Testis (tissue), 2 donors: ENCODE data around the gene SH2B3.

Source experiments
- POLR2A ChIP-seq: fragments of 450-650 bp; IDR thresholded peaks from one replicate; pipeline ENCODE4 v1.6.1; 2017; ENCODE audit warnings: antibody characterized with exemption, mild to moderate bottlenecking, moderate library complexity
- TF ChIP-seq, protein P1 (sequence below), 3 experiments: fragments of 450-650 bp in 2 of 3; fragments of 200-600 bp in 1 of 3; sonication (generic) in 1 of 3; IDR thresholded peaks; one replicate each; pipeline ENCODE4 v1.5.1; 2016 to 2019; ENCODE audit warnings: antibody characterized with exemption in 3 of 3, mild to moderate bottlenecking in 2 of 3, moderate library complexity in 1 of 3

DNA sequence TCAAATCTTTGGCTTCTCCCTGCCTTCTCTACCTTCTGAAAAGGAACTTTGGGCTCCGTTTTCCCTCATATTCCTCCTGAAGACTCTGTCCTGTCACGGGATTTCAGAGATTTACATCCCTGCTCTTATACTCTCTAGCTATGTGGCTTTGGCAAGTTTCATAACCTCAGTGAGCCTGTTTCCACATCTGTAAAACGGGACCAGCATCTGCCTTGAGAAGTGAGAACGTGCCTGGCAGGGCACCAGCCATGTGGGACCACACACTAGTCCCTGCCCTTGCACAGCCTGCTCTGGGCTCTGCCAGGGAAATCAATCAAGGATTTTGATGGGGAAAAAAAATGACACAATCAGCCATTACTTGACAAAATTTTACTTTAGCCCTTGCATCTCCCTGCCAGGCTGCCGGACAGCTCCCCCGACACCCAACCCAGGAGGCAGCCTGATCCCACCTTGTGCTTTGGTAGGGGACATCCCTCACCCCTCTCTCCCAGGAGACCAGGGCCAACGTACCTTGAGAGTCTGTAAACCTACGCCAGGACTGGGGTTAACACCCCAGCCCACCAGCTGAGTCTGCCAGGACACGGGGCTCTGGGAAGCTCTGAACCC is 45.3 kb upstream of the SH2B3 start:
- TF ChIP-seq, protein P1, sequence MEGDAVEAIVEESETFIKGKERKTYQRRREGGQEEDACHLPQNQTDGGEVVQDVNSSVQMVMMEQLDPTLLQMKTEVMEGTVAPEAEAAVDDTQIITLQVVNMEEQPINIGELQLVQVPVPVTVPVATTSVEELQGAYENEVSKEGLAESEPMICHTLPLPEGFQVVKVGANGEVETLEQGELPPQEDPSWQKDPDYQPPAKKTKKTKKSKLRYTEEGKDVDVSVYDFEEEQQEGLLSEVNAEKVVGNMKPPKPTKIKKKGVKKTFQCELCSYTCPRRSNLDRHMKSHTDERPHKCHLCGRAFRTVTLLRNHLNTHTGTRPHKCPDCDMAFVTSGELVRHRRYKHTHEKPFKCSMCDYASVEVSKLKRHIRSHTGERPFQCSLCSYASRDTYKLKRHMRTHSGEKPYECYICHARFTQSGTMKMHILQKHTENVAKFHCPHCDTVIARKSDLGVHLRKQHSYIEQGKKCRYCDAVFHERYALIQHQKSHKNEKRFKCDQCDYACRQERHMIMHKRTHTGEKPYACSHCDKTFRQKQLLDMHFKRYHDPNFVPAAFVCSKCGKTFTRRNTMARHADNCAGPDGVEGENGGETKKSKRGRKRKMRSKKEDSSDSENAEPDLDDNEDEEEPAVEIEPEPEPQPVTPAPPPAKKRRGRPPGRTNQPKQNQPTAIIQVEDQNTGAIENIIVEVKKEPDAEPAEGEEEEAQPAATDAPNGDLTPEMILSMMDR (IDR thresholded peaks at IDR 0.05) = no peak
- TF ChIP-seq POLR2A = no peak
